Choroid plexus epithelial cell (primary cell): ENCODE results near the gene NUDT8.

Experiments used
- DNase-seq: peaks from one replicate; pipeline ENCODE4 v3.0.0-alpha.2; 2010; ENCODE audit warnings: low read depth
- H3K4me3 ChIP-seq: 2 replicates; pipeline ENCODE4 v1.5.1; 2011; ENCODE audit warnings: low read depth, mild to moderate bottlenecking, control low read depth, low read length, moderate library complexity
- CTCF ChIP-seq: conservative IDR thresholded peaks from 2 replicates; pipeline ENCODE4 v1.5.1; 2011; ENCODE audit warnings: low read depth, mild to moderate bottlenecking, control low read depth, inconsistent platforms, low read length, moderate library complexity

The NUDT8 gene

DNA sequence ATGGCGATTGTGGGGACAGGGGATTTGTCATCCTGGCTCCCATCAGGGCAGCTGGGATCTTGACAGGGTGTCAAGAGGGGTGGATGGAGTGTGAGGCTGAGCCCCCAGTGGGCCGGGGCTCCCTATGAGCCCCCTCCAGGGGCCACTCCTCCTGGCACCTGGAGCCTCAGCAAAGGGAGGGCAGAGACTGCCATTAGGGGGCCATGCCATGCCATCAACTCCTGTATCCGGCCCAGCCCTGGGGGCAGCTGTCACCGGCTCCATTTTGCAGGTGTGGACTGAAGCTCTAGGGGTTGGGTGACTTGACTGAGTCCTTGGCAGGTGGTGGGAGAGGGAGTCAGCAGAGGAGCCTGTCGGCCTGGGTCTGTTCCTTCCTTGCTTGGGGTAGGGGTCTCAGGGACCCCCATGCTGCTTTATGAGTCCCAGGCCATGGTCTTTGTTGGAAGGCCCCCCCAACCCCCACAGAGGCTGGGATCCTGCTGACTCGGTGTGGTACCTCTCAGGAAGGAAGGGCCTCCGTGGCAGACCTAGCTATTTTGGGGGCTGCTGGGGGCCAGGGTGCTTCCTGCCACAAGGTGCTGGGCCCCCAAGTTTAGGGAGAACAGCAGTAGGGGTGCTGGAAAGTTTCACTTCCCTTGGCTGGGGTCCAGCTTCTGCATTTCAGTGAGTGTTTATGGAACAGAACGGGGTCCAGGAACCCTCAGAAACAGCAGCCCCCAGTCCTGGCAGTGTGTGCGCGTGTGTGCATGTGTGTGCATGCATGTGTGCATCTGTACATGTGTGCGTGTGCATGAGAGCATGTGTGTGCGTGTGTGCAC, 19.3 kb upstream of the NUDT8 start:
- no peak overlapping the region for H3K4me3 ChIP-seq
- TF ChIP-seq CTCF, result no peak
- no peak for DNase-seq

DNA sequence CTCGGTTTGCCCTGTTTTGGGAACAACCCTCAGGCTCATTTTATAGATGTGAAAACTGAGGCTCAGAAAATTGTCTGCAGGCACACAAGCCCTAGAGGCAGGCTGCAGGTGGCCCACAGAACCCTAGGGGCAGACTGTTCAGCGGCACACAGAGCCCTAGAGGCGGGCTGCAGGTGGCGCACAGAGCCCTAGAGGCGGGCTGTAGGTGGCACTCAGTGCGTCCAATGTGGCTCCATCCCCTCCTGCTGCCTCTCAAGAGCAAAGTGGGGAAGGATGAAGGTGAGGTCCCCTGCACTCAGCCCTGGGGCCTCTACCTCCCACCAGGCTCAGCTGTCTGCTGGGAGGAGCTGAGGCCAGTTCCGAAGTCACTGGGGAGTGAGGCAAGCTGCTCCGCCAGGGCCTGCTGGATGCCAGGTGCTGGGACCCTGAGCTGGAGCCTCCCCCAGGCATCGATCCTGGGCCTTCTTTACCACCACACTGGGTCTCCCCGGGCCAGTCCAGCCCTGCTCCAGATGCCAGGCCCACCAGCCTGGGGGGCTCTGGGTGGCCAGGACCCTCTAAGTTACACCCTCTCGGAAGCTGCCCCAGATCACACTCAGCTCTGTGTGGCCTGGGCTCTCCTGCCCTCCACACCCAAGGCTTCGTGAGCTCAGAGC, 18.5 kb upstream of the NUDT8 start:
- DNase-seq, result no peak
- no peak overlapping the region for H3K4me3 ChIP-seq
- TF ChIP-seq CTCF, result peak; percentile 18

DNA sequence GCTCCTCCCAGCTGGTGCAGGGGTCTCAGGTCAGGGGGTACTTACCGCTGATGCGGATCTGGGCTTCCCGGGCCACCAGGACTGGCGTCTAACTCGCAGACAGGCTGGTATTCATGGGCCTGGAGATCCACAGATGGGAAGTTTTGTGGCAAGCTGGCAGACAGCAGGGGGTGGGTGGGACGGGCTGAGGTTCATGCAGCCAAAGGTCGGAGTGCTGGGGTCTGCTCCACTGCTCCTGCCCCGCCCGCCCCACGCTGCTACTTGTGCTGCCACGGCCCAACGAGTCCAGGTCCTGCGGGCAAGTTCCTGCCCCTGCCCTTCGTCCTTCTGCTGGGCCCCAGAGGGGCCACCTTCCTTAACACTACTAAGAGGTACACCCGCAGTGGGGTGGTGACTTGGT, 17.7 kb upstream of the NUDT8 start:
- DNase-seq, result no peak
- TF ChIP-seq CTCF, result no peak
- H3K4me3 ChIP-seq, result no peak overlapping the region

DNA sequence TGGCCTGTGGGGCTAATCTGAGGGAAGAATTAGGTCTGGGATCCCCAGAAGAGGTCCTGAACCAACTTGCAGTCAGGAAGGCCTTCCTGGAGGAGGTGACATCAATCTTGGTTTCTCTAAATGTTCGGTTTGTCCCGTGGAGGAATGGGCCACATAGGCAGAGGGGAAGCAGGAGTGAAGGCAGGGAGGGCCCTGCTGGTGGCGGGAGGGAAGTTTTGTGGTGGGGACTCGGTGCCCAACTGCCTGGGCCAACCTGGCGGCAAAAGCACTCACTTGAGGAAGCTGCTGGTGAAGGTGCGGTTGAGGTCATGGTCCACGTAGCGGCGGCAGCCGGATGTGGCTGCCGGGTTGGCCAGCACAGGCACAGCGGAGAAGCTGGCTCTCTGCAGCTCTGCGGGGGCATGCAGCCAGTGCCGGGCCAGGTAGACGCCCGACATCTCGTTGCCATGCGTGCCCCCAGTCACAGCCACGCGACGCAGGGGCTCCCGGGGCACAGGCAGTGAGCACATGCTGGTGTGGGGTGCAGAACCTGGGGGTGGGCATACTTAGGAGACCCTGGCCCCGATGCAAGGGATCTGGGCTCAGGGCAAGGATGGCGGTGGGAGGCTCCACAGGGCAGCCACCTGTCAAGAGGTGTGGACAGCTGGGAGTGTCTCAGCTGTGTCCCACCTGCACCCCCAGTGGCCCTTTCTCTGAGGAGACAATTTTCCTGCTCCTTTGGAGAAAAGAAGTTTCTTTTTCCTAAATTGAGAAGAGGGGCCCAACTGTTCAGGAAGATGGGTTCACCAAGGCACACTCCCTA, 17.0 kb upstream of the NUDT8 start:
- DNase-seq, result no peak
- TF ChIP-seq CTCF, result no peak
- H3K4me3 ChIP-seq, result no peak overlapping the region

DNA sequence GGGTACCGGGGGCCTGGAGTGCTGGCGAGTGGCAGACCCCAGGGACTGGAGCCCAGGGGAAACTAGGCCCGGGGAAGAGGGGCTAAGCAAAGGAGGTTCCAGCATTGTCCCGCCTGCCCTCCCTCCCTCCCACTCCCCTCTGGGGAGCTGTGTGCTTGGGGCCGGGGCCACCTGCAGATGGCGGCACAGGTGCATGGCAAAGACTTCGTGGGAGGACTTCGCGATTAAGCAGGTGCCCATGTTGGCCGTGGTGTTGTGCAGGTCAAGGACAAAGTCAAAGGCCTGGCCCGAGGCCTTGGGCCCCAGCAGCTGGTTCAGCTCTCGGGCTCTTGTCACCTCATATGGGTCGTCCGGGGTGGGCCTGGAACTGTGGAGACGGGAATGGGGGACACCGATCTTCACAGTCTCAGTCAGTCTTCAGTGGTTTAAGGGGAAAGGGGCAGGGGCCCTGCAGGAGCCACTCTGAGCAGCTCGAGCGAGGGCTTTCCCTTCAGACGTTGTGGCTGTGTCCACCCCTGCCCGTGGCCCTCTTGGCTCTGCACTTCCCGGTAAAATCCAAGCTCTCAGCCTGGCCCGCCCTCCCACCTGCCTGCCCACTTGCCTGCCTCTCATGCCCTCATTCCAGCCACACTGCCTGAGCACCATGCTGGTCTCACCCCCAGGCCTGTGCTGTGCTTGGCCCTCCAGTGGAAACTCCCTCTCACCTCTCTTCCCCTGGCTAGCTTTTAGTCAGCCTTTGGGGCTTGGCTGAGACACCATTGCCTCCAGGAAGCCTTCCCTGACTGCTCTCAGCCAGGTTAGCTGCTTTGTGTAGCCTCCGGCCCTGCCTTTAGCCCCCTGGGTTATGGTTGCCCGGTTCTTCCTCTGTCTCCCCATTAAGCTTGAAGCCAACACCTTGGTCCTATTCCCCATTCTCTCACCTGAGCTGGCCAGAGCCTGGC, 16.1 kb upstream of the NUDT8 start:
- DNase-seq, result no peak
- no peak for TF ChIP-seq CTCF
- H3K4me3 ChIP-seq, result no peak overlapping the region
